NCI-H2171 treated with DMSO at 0.1 percent for 48 hours (cell line): ENCODE measurements around the gene MPZL1.
"Not testable (repeated sequence)": the region's sequence is repeated elsewhere in the genome, so short reads cannot be mapped to it uniquely, and the experiment has no call there.

ENCODE experiments used
- DNase-seq: peaks from one replicate; lab custom pipeline; 2025; lab: John Stamatoyannopoulos, UW

The MPZL1 gene

GRCh38 chr1:167719715-167720421 lies 1.9 kb upstream of the MPZL1 start:
- not testable (repeated sequence) for DNase-seq

GRCh38 chr1:167720965-167721616 lies 691 bp upstream of the MPZL1 start:
- peak; percentile 61 for DNase-seq

DNA sequence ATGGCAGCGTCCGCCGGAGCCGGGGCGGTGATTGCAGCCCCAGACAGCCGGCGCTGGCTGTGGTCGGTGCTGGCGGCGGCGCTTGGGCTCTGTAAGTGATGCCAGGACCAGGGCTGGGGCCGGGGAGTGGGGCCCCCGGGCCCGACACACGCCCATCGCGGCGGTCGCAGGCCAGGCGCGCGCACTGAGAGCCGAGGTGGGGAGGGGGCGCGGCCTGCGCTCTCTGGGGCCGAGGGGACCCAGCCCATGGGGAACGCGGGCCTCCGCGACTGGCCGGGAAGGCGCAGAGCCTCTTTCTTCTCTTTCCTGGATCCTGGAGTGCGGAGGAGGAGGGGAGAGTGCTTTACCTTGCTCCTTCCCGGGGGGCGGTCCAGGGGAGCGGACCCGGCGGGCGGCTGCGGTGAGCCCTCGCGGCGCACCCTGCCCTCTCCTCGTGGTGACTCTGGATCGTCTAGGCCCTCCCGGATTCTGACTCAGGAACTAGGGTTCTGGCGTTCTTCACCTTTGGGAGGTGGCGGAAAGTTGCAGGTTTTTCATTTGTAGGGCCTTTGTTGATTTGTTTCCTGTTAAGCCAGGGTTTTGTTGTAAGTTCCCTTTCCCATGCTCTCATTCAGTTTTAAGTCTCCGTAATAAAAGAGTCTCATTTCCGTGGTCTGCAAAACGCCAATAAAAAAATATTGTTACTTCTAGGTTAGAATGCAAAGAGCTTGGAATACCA lies 529 bp downstream of the MPZL1 start:
- DNase-seq = peak; percentile 36

DNA sequence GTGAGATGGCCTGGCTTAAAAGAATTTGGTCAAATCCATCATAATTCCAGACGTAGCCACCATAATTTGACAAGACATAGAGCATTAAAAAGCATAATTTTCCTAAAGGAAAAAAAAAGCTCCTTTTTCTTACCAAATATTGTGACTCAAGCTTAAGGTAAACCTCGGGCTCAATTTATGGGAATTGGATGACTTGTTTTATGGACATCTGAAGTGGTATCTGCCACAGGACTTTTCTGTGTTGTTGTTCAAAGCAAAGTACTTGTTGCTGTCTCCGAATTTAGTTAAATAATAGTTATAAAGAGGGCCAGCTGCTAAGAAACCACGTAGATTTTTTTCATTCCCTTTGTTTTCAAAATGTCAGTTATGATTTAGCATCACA lies 1.1 kb downstream of the MPZL1 start:
- no peak for DNase-seq

DNA sequence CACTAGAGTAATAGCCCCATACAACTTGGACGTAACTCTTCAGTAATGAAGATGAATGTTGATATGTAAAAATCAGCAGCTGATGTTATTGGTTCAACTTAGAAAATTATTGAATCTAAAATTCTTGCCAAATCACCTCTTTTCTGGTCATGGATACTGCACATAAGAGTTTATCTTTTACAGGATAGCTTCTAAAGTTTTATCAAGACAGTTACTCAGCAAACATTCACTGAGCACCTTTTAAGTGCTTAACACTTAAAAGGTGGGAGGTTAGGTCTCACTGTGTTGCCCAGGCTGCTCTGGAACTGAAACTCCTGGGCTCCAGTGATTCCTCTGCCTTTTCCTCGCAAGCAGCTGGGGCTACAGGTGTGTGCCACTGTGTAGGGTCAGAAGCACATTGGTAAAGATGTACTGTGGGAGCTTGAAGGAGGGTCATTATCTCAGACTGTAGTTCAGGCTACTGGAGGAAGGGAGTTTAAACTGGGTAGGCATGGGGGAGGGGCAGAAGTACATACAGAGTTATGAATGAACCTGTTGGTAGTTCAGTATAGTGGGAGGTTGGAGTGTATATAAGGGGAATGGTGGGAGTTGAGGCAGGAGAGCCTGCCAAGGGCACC lies 2.0 kb downstream of the MPZL1 start:
- DNase-seq = no peak

GRCh38 chr1:167726008-167726407 lies 4.2 kb downstream of the MPZL1 start:
- DNase-seq = no peak

- DNase-seq = no peak
Measured at GRCh38 chr1:167728818-167729410, 7.1 kb downstream of the MPZL1 start.

DNA sequence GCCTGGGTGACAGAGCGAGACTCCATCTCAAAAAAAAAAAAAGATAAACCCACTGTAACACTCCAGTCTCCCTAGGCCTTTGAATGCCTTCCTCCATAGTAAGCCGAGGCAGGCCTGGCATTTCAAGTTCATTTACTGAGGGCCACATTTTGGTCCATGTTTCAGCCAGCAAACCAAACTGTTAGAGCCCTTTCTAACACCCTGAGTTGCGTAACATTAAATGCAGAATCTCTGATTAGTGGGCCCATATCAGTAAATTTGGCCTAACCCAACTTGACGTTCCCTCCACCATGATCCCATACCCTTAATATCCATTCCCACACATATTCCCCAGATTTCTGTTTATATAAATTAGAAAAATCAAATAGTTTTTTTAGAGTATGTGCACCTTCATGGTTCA lies 12.4 kb downstream of the MPZL1 start:
- DNase-seq = no peak

DNA sequence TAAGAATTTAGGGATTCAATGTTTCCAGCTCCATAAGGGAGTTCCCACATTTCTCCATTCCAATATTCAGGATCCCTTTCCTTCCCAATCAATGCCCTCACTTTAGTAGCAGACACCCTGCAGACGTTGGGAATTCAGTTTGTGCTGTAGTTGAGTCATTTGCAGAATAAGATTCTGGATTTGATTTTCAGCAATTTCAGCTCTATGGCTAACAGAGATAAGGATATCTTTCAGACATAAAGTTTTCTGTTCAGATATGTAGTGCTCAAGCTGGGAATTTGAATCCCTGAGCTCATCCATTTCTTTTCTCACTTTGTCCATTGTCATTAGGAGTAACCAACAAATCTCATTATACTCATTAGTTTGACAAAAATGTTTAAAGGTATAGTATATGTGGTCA lies 13.1 kb downstream of the MPZL1 start:
- DNase-seq = no peak

DNA sequence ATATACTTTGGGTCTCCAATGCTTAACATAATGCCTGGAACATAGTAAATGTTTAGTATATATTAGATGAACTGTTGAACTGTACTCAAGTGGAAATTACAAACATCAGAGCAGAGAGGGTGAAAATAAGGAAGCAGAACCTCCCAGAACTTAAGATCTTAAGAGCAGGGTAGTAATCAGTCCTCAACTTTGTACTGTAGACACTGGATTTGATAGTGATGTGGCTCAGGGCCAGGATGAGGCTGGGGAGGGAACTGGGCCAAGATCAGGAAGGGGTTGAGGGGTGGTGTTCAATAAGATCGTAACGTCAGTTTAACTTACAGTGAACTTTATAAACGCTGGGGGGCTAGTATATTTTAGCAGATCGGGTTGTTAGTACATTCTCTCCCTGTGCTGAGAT lies 15.4 kb downstream of the MPZL1 start:
- DNase-seq = no peak

- DNase-seq = no peak
Measured at GRCh38 chr1:167738158-167738557, 16.4 kb downstream of the MPZL1 start.

GRCh38 chr1:167739752-167740151 lies 18.0 kb downstream of the MPZL1 start:
- DNase-seq = no peak

DNA sequence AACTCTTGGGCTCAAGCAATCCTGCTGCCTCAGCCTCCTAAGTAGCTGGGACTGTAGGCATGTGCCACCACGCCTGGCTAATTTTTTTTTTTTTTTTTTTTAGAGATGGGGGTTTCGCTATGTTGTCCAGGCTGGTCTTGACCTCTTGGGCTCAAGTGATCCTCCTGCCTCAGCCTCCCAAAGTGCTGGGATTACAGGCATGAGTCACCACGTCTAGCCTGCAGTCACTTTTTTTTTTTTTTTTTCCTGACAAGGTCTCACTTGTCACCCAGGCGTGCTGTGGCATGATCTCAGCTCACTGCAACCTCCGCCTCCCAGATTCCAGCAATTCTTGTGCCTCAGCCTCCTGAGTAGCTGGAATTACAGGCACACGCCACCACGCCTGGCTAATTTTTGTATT lies 19.3 kb downstream of the MPZL1 start:
- DNase-seq = not testable (repeated sequence)

- not testable (repeated sequence) for DNase-seq
Measured at GRCh38 chr1:167742392-167743057, 20.7 kb downstream of the MPZL1 start.

DNA sequence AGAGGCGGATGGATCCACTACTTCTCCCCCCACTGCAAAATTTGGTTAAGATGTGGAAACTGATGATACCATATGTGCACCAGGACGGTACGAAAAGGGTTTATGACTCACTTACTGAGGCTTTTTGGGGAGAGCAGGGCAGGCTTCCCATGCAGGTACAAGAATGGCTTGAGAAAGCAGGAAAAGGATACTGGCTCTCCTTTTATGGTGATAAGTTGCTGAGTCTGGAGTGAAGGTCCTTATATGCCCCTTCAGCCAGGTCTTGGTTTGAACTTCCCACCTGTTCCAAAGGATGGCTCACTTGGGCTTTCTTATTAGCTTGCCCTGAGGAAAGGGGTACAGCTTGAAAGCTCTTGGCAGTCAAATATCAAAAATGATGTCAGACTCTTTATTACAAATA lies 23.1 kb downstream of the MPZL1 start:
- no peak for DNase-seq

- no peak for DNase-seq
Measured at GRCh38 chr1:167746013-167746672, 24.4 kb downstream of the MPZL1 start.

- DNase-seq = no peak
Measured at GRCh38 chr1:167746988-167747655, 25.3 kb downstream of the MPZL1 start.

- DNase-seq = no peak
Measured at GRCh38 chr1:167747988-167748387, 26.2 kb downstream of the MPZL1 start.

GRCh38 chr1:167748906-167749305 lies 27.1 kb downstream of the MPZL1 start:
- DNase-seq = no peak

- no peak for DNase-seq
Measured at GRCh38 chr1:167749741-167750140, 28.0 kb downstream of the MPZL1 start.

GRCh38 chr1:167750641-167751040 lies 28.9 kb downstream of the MPZL1 start:
- no peak for DNase-seq
